Subcutaneous abdominal adipose tissue (tissue), 5 donors: ENCODE data around the gene ZNF761.
"Not testable (repeated sequence)": the region's sequence is repeated elsewhere in the genome, so short reads cannot be mapped to it uniquely, and the experiment has no call there.

Experiments
- H3K27ac ChIP-seq: one replicate; pipeline ENCODE4 v1.7.0; 2013; ENCODE audit warnings: low read depth, mild to moderate bottlenecking, inconsistent platforms, low read length, moderate library complexity
- H3K27me3 ChIP-seq, 5 donors: one replicate each; pipeline ENCODE4 v1.7.0; 2013; ENCODE audit warnings: low read length in 5 of 5, inconsistent platforms in 1 of 5; ENCODE audit not compliant: control insufficient read depth in 5 of 5, insufficient read depth in 4 of 5
- H3K36me3 ChIP-seq, 5 donors: one replicate each; pipeline ENCODE4 v1.7.0; 2013; ENCODE audit warnings: low read length in 5 of 5; ENCODE audit not compliant: control insufficient read depth in 5 of 5, insufficient read depth in 5 of 5
- H3K4me1 ChIP-seq, 5 donors: one replicate each; pipeline ENCODE4 v1.7.0; 2013; ENCODE audit warnings: low read length in 5 of 5, mild to moderate bottlenecking in 3 of 5, moderate library complexity in 1 of 5; ENCODE audit not compliant: control insufficient read depth in 5 of 5, insufficient read depth in 5 of 5
- H3K4me3 ChIP-seq, 5 donors: one replicate each; pipeline ENCODE4 v1.7.0; 2013; ENCODE audit warnings: low read length in 5 of 5, low read depth in 1 of 5
- H3K9ac ChIP-seq, 5 donors: one replicate each; pipeline ENCODE4 v1.7.0; 2013; ENCODE audit warnings: low read length in 5 of 5, mild to moderate bottlenecking in 4 of 5, moderate library complexity in 3 of 5
- H3K9me3 ChIP-seq, 5 donors: one replicate each; pipeline ENCODE4 v1.7.0; 2013; ENCODE audit warnings: low read length in 5 of 5; ENCODE audit not compliant: control insufficient read depth in 5 of 5
- donor health status: healthy.
- donor health status: healthy.
- donor health status: healthy.
- donor health status: healthy.
- donor health status: healthy.

The ZNF761 gene

GRCh38 chr19:53431399-53432087 lies at the start of gene ZNF761:
ZNF761 (plus strand) TSS chr19:53431984; CDS start chr19:53447269, 15,285 bp downstream.
- peaks cover 3 to 20% (median 9%) of the 10 kb centered on the region in 5 donors for H3K36me3 ChIP-seq
- no peaks in the 10 kb centered on the region for H3K27me3 ChIP-seq
- peak within 1 kb of the TSS; percentile 75 for H3K27ac ChIP-seq
- no peaks in the 10 kb centered on the region for H3K9me3 ChIP-seq
- H3K4me3 ChIP-seq = peak within 1 kb of the TSS; percentile 82 to 94 (median 90)
- peaks cover 0 to 27% (median 17%) of the 10 kb centered on the region in 5 donors for H3K4me1 ChIP-seq
- peak within 1 kb of the TSS; percentile 16 to 94 (median 92) for H3K9ac ChIP-seq

GRCh38 chr19:53388168-53388567 lies 43.6 kb upstream of the ZNF761 start:
- Histone ChIP-seq H3K27me3 (no peaks in the 10 kb centered on the region), H3K9ac (no peak overlapping the region), H3K36me3 (no peaks in the 10 kb centered on the region), H3K4me3 (no peak overlapping the region), H3K27ac (no peak overlapping the region), H3K9me3 (peaks cover 0 to 17% (median 7%) of the 10 kb centered on the region in 5 donors), H3K4me1 (peaks cover 0 to 4% (median 0%) of the 10 kb centered on the region in 5 donors)

- Histone ChIP-seq H3K4me1 (peaks cover 0 to 4% (median under 1%) of the 10 kb centered on the region in 5 donors), H3K4me3 (no peak overlapping the region), H3K9ac (no peak overlapping the region), H3K9me3 (peaks cover 0 to 11% (median 3%) of the 10 kb centered on the region in 5 donors), H3K36me3 (no peaks in the 10 kb centered on the region), H3K27me3 (no peaks in the 10 kb centered on the region), H3K27ac (no peak overlapping the region)
Observed at GRCh38 chr19:53388904-53389303, 42.9 kb upstream of the ZNF761 start.

GRCh38 chr19:53389571-53389970 lies 42.2 kb upstream of the ZNF761 start:
- Histone ChIP-seq H3K27me3 (no peaks in the 10 kb centered on the region), H3K9me3 (peaks cover 0 to 8% (median 3%) of the 10 kb centered on the region in 5 donors), H3K4me3 (no peak overlapping the region), H3K36me3 (no peaks in the 10 kb centered on the region), H3K27ac (no peak overlapping the region), H3K9ac (no peak overlapping the region), H3K4me1 (peaks cover 0 to 10% (median 7%) of the 10 kb centered on the region in 5 donors)

GRCh38 chr19:53389978-53390377 lies 41.8 kb upstream of the ZNF761 start:
- peaks cover 0 to 12% (median 9%) of the 10 kb centered on the region in 5 donors for H3K4me1 ChIP-seq
- no peak overlapping the region for H3K9ac ChIP-seq
- H3K9me3 ChIP-seq = peaks cover 0 to 8% (median 3%) of the 10 kb centered on the region in 5 donors
- no peak overlapping the region for H3K4me3 ChIP-seq
- no peak overlapping the region for H3K27ac ChIP-seq
- H3K27me3 ChIP-seq = no peaks in the 10 kb centered on the region
- no peaks in the 10 kb centered on the region for H3K36me3 ChIP-seq

- Histone ChIP-seq H3K27ac (peak overlapping the region; percentile 74), H3K4me1 (peaks cover 4 to 23% (median 18%) of the 10 kb centered on the region in 5 donors), H3K4me3 (peak overlapping the region; percentile 81 to 92 (median 86)), H3K36me3 (peaks cover 2 to 11% (median 4%) of the 10 kb centered on the region in 5 donors), H3K27me3 (no peaks in the 10 kb centered on the region), H3K9me3 (no peaks in the 10 kb centered on the region), H3K9ac (peak overlapping the region; percentile 67 to 94 (median 72))
Observed at GRCh38 chr19:53394522-53394973, 37.2 kb upstream of the ZNF761 start.

GRCh38 chr19:53394974-53395839 lies 36.6 kb upstream of the ZNF761 start, which contains the start of gene ZNF765:
ZNF765 (plus strand) TSS chr19:53395149; CDS start chr19:53398016, 2,867 bp downstream.
- no peaks in the 10 kb centered on the region for H3K27me3 ChIP-seq
- H3K9me3 ChIP-seq = no peaks in the 10 kb centered on the region
- peak within 1 kb of the TSS; percentile 71 to 94 (median 92) for H3K9ac ChIP-seq
- peak within 1 kb of the TSS; percentile 85 to 92 (median 87) for H3K4me3 ChIP-seq
- peaks cover 4 to 17% (median 7%) of the 10 kb centered on the region in 5 donors for H3K36me3 ChIP-seq
- peak within 1 kb of the TSS; percentile 74 for H3K27ac ChIP-seq
- H3K4me1 ChIP-seq = peaks cover 4 to 23% (median 18%) of the 10 kb centered on the region in 5 donors

GRCh38 chr19:53395840-53396524 lies 35.8 kb upstream of the ZNF761 start:
- peak overlapping the region; percentile 74 for H3K27ac ChIP-seq
- not testable (repeated sequence) for H3K9me3 ChIP-seq, H3K27me3 ChIP-seq
- peak overlapping the region in 4 of 5 donors; percentile 82 to 94 (median 93) for H3K9ac ChIP-seq
- H3K4me3 ChIP-seq = peak overlapping the region; percentile 63 to 92 (median 86)
- H3K4me1 ChIP-seq = peaks cover 4 to 23% (median 19%) of the 10 kb centered on the region in 5 donors
- H3K36me3 ChIP-seq = peaks cover 6 to 19% (median 12%) of the 10 kb centered on the region in 5 donors

GRCh38 chr19:53396525-53396868 lies 35.3 kb upstream of the ZNF761 start:
- H3K36me3 ChIP-seq = peaks cover 6 to 19% (median 13%) of the 10 kb centered on the region in 5 donors
- no peak overlapping the region for H3K9ac ChIP-seq
- no peaks in the 10 kb centered on the region for H3K27me3 ChIP-seq
- no peak overlapping the region for H3K27ac ChIP-seq
- peaks cover 4 to 23% (median 19%) of the 10 kb centered on the region in 5 donors for H3K4me1 ChIP-seq
- peak overlapping the region in 1 of 5 donors; percentile 63 for H3K4me3 ChIP-seq
- H3K9me3 ChIP-seq = no peaks in the 10 kb centered on the region
